Activated CD8-positive, alpha-beta memory T cell treated with anti-CD3 and anti-CD28 coated beads for 24 hours (primary cell): ENCODE measurements around the gene CTTN.

ENCODE experiments used
- DNase-seq: peaks from one replicate; pipeline ENCODE4 v3.0.0-alpha.2; 2020

CTTN gene

GRCh38 chr11:70397983-70398833, at the start of gene CTTN:
CTTN (plus strand) TSS chr11:70398529; CDS start chr11:70407298, 8,769 bp downstream.
- DNase-seq: peak; percentile 88

DNA sequence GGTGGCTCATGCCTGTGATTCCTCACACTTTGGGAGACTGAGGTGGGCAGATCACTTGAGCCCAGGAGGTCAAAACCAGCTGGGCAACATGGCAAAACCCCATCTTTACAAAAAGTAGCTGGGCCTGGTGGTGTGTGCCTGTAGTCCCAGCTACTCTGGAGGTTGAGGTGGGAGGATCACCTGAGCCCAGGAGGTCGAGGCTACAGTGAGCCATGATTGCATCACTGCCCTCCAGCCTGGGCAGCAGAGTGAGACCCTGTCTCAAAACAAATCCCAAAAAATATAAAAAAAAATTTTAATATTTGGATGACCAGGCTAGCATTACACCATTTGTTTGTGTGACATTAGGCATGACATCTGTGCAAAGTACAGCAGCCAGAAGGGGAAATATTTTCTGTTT, 49.7 kb upstream of the CTTN start:
- DNase-seq: no peak

DNA sequence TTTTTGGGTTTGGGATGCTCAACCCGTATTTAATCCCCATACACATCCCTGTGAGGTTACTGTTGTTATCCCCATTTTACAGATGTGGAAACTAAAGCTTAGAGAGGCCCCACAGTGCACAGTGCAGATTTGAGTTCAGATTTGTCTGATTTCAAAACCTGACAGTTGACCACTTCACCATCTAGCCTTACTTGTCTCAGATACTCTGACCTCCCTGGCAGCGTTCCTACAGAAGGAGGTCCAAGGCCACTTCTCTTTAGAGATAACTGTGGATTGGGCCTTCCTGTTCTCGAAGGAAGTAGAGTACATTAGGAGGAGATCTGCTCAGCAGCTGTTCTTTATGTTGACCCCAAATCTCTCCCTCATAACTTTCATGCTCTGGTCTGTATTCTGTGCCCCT, 46.7 kb upstream of the CTTN start:
- no peak for DNase-seq

DNA sequence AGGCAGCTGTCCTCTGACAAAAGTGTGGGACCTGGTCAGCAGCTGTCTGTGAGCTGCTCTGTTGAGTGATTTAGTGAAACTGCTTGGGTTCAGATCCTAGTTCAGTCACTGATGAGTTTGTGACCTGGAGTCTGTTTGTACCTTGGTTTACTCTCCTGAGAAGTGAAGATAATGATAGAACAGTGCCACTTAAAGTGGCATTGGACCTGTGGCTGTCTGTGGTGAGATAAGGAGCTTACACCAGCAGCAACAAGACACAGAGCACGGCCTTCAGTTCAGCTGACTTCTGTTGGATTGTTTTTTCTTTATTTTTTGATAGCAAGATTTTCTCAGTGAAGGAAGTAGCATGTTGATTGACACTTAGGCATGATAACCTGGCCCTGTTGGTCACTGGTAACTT, 46.2 kb upstream of the CTTN start:
- no peak for DNase-seq

DNA sequence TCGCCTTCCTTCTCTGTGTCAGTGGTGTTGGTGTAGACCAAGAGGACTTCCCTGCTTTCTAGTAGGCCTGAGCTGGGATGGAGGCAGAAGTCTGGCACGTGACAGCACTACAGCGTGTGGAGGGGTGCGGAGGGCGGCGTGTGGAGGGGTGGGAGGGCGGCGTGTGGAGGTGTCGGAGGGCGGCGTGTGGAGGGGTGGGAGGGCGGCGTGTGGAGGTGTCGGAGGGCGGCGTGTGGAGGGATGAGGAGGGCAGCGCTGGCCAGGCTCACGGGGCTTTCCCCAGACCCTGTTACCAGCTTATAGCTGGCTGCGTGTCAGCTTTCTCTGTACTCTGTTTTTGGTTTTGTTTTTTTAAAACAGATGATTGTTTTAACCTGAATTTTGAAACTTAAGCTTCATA, 45.7 kb upstream of the CTTN start:
- DNase-seq: no peak

GRCh38 chr11:70353329-70353728, 45.0 kb upstream of the CTTN start:
- no peak for DNase-seq

DNA sequence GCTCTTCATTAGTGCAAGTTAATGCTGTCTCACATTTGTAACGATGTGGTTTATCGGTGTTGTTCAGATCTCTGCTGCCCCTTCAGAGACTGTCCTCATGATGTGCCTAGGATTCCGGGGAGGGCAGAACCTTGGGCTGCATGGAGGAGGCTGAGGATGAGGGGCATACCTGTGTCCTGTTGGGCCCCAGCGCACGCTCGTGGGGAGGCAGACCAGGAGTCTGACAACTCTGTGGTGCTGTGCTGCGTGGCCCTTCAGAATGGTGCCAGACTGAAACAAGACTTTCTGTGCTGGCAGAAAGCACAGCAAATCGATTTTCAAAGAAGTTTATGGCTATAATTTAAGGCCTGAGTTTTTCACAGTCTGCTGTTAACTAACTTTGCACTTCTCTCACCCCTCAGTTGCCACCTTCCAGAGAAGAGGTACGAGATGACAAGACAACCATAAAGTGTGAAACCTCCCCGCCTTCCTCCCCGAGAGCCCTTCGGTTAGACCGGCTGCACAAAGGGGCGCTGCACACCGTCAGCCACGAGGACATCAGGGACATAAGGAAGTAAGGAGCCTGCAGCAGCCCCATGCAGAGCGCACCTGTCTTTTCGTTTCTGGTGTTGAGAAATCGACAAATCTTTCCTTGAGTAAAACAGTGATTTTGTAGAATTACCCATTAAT, 44.3 kb upstream of the CTTN start:
- peak; percentile 51 for DNase-seq

- DNase-seq: no peak
These were observed 43.7 kb upstream of the CTTN start for GRCh38 chr11:70354629-70355028.

GRCh38 chr11:70358753-70359152, 39.6 kb upstream of the CTTN start:
- DNase-seq: no peak

- peak; percentile 51 for DNase-seq
These were observed 38.7 kb upstream of the CTTN start for GRCh38 chr11:70359451-70360205.

DNA sequence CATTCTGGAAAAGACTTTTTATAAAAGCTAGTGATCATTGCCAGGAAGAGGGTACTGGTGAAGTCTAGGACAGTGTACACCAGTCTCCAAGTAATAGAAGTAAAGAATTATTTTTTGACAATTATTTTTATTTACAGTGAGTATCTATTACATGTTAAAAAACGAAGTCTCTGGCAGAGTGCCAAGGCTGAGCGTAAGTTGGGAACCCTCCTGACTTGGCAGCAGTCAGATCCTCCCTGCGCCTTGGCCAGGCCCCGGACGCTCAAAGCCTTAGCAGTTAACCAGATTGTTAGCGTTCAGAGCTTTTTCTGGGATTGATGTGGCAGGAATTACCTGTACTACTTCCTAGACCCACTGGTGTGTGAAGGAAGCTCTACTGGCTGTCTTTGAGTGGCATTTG, 38.1 kb upstream of the CTTN start:
- peak; percentile 35 for DNase-seq

DNA sequence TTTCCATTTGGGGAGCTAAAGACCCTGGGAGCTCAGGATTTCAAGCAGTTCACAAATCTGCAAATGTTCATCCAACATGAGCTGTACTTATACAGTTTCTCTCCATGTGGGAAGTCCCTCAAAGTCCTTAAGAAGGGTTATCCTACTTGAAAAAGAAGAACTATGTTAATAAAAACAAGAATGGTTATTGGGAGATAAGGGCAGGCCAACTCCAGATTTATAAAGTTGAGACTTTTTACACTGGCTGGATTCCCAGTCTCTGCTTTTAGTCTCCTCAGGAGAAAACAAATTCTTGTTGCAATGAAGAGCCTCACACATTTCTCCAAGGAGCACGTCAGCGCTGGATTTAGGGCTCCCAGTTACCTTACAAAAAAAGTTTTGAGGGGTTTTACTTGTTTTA, 34.2 kb upstream of the CTTN start:
- no peak for DNase-seq

- DNase-seq: peak; percentile 86
These were observed 33.4 kb upstream of the CTTN start for GRCh38 chr11:70364745-70365543.

DNA sequence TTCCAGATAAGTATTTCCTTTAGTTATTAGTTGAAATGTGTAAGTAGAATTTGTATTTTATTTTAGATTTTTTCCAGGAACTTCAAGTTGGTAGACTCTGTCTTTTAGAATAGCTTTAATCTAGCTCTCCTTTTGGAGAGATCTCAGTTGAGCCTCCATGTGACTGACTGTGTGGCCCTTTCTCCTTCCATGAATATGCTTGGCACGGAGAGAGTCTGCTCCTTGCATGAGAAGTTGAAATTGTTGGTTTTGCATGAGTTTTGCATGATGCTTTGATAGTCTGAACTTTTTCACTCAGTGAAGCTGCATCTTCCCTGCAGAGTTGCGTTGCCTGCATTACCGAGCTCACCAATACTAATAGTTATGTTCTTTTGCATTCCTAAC, 32.8 kb upstream of the CTTN start:
- DNase-seq: peak; percentile 57

- DNase-seq: peak; percentile 54
These were observed 31.3 kb upstream of the CTTN start for GRCh38 chr11:70367071-70367470.

GRCh38 chr11:70368961-70369360, 29.4 kb upstream of the CTTN start:
- peak; percentile 19 for DNase-seq

DNA sequence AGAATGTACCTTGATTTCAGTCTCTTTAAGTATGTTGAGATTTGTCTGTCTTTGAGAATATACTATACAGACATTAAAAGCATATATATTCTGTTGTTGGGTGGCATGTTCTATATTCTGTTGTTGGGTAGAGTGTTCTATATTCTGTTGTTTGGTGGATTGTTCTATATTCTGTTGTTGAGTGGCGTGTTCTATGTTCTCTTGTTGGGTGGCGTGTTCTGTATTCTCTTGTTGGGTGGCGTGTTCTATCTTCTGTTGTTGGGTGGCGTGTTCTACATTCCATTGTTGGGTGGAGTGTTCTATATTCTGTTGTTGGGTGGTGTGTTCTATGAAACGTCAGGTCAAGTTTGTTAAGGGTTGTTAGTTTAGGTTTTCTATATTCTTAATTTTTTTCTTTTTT, 27.1 kb upstream of the CTTN start:
- DNase-seq: no peak

GRCh38 chr11:70372076-70372475, 26.3 kb upstream of the CTTN start:
- DNase-seq: no peak

DNA sequence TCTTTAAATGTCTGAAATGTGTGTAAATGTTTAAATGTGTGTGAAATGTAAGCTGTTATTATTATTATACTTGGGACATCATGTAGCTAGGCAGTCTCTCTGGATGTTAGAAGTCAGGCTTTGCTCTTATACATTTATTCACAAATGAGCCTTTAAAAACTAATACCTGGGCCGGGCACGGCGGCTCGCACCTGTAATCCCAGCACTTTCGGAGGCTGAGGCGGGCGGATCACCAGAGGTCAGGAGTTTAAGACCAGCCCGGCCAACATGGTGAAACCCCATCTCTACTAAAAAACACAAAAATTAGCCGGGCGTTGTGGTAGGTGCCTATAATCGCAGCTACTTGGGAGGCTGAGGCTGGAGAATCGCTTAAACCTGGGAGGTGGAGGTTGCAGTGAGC, 21.7 kb upstream of the CTTN start:
- no peak for DNase-seq

GRCh38 chr11:70377645-70378044, 20.7 kb upstream of the CTTN start:
- DNase-seq: no peak

- DNase-seq: no peak
These were observed 19.7 kb upstream of the CTTN start for GRCh38 chr11:70378506-70379134.

DNA sequence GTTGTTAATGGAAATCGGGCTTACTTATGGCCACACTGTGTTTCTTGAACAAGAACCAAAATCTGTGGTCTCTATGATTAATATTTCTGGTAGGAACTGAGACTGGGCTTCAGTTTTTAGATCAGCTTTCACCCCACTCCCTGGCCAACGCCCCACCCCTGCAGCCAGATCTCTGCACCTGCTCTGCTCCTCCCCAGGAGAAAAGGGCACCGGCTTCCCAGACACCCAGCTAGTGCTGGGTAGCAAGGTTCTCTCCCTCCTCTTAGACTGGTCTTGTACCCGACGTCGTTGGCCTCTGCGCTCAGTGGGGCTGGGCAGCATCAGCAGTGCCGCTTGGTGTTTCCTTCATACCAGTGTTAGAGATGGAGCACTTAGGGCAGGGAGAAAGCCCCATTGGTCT, 17.0 kb upstream of the CTTN start:
- no peak for DNase-seq
